GM19468 (cell line): ENCODE results near the gene EML6.
A peak's percentile ranks its signal among the peaks of the same experiment; 100 is the strongest.

Experiments used
- ATAC-seq: cut with Tn5 transposase; IDR thresholded peaks from one replicate; pipeline ENCODE4 v1.9.1; 2021; ENCODE audit warnings: mild to moderate bottlenecking, moderate library complexity, moderate number of reproducible peaks; ENCODE audit not compliant: unreplicated experiment; ENCODE audit errors: extremely low read depth

EML6 gene

DNA sequence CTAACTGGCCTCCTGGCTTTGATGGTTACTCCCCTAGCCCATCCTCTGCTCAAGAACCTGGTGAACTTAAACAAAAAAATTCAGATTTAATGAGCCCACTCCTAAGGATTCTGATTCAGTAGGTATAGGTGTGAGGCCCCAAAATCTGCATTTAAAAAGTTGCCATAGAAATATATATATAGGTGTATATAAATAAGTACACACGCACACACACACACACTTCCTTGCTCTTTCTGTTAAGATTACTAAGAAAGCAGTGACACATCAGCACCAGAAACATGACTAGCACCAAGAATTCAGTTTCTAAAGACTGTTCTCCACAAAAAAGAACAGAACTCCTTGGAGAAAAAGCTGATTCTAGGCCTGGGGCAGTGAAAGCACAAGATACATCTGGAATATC is 17.8 kb downstream of the EML6 start:
- ATAC-seq, result no peak

DNA sequence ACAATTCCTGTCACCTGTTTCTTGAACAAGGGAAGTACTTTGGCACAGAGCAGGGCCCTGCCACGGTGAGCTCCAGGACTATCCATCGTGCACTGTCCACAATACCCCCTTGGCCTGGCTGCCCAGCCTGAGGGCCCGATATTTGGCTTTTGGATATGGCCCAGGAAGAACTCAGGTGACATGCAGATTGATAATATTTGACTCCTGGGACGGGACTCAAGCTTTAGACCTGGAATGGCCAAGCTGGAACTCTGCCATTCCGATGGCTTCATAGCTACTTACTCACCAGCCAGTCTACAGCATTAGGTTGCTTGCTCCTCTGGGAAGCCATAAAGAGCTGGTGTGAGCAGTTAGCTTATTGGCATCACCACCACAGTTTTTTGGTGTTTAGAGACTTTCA is 26.6 kb downstream of the EML6 start:
- no peak for ATAC-seq

DNA sequence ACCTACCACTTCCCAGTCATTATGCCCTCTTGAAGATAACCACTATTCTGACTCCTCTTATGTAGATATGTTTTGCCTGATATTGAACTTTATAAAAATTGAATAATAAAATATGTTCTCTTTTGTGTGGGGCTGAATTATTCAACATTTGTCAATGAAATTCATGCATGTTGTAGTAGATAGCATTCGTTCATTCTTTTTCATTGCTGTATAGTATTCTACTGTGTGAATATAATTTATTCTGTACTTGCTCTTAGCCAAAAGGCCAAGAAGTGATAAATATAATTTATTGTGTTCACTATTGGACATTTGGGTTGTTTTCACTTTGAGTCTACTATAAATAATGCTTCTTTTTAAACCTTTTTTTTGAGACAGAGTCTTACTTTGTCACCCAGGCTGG is 29.0 kb downstream of the EML6 start:
- ATAC-seq, result no peak

DNA sequence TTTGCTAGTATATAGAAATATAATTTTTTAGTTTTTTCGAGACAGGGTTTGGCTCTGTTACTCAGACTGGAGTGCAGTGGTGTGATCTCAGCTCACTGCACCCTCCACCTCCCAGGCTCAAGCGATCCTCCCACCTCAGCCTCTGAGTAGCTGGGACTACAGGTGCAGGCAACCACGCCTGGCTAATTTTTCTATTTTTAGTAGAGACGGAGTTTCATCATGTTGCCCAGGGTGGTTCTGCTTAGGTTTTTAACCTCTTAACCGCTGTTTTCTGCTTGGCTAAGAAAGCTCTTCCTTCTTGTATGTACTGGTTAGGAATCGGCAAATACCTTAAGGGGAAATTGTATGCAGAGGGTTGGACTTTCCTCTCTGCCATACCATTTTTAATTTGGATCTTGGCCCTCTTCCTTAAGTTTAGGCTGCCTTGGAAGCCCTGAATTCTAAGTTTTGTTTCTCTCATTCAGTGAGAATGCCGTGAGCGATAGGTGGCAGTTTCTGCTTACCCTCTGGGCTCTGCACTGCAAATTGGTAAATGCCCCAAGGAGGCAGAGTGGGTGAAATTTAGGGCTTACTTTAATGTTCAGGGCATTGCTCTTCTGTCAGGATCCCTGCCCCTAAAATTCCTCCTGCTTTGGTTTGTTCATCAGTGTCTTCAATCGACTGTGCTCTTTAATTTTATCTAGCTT is 32.3 kb downstream of the EML6 start:
- peak; percentile 69 for ATAC-seq

DNA sequence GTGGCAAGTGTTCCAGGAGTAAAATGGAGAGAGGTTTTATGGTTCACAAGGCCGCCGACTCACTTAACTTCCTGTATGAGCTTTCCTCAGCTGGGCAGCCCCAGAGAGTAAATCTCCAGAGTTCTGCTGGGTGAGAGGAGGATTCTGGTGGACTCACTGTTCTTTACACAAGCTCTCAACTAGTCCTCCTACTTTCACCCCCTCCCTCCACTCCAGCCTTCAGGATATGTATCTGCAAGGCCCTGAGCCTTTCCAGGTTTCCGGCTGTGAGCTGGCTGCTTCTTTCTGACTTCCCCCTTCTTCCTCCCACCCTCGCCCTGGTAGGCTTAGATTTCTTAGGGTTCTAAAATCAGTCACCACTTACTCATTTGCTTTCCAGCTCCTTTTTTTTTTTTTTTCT is 34.0 kb downstream of the EML6 start:
- no peak for ATAC-seq

DNA sequence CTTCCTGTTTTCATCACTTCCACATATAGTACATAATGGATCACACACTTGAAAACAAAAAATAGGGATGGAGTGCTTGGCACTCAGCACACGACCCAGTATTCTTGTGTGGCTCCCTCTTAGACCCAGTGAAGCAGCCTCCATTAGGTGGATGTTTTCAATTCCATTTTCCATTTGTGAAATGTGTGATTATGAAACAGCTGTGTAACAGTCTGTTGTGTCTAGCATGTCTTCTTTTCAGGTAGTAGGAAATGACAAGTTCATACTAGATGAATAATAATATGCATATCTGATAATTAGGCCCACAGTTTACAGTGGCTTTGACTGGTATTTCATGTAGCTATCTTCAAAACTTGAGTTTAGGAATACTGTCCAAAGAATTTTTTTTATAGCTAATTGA is 35.5 kb downstream of the EML6 start:
- no peak for ATAC-seq

DNA sequence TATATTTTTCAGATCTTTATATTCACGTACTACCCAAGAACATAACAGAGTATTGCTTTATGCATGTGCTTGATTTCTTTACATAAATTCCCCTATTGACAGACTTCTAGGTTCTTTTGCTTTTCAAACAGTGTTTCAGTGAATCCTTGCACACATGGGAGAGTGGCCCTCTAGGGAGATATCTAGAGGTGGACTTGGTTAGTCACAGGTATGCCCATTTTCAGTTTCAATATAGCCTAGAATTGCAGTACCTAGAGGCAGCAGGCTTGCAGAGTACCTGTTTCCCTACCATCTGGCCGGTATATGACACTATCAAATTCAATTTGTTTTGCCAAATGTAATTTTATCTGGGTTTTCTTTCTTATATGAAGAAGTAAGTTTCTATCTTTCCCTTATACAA is 36.8 kb downstream of the EML6 start:
- no peak for ATAC-seq

DNA sequence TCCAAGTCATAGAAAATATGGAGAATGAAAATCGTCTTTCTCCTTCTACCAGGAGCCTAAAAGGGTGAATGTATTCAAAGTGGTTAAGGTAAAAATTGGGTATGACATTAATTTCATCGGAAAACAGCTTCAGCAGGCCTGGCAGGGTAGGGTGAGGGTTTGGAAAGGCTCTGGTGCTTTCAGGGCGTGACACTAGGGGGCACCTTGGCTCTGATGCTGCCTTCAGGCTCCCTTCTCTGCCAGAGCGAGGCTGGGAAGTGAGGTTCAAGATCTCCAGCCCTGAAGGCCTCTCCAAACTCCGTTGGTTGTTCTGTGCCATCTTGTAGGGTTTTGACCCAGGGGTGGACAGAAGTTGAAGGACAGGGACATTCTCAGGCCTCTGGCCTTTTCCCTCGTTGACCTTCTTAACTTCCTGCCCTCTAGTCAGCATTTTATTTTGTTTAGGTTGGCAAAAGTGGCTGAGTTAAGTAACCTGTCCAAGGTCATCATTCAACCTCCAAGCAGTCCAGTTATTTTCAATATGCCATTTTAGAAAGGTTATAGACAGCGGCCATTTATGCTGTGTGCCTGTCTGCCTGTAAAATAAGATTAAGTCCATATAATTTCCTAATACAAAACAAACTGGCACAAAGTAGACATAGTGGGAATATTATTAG is 40.3 kb downstream of the EML6 start:
- no peak for ATAC-seq

DNA sequence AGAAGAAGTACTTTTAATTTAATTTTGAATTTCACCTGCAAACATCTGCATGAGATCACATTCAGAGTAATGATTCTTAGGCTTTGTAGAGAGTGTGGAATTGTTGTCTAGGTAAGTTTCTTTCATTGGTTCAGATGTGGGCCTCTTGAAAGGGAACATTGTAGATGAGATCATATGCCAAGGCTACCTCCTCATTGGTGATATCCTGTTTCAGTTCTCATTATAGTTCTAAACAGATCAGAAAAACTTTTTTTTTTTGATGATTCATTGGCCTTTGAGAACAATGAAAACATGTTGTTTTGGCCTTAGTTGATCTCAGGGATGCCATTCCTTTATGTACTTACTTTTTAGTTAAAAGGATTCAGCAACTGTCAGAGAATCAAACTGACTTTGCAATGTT is 44.5 kb downstream of the EML6 start:
- no peak for ATAC-seq

DNA sequence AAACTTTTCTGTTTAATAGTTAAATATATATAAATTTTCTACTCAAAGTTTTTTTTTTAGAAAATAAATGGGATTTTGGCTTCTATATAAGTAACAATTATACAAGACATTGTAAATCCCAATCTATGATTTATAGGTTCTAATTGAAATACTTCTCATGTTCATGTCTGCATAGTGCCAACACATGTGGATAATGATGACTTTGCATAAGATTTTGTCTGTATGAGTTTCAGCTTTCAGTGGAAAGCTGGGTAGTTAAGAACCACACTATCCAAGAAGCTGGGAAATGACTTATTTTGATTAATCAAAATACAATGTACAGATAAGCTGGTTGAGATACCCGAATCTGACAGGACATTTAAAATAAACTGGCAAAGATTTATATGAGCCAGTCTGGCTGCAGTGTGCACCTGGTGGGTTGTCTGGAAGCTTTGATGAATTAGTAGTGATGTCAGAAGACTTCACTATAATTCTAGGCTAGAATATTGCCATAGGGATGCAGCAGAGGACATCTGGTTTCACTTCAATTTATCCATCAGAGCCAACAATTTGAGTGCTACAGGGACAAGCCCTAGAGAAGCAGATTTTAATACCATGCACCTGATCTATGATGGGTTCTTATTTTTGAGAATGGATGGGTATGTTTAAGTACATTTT is 45.4 kb downstream of the EML6 start:
- ATAC-seq, result no peak

DNA sequence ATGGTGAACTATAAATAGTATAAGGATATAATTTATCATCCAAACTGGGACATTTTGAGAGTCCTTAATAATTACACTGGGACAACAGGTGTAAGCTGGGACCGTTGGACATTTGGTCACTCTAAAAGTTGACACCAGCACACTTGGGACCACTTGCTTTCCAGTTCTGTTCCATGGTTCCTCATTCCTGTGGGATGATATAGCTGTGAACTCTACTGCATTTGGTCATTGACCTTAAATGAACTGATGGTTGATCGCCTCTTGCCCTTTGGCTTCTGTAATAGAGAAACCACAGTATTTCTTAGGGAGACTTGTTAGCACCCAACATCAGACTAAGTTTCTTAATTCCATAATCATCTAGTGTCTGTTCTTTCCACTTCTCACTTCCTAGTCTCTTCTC is 46.7 kb downstream of the EML6 start:
- ATAC-seq, result no peak

DNA sequence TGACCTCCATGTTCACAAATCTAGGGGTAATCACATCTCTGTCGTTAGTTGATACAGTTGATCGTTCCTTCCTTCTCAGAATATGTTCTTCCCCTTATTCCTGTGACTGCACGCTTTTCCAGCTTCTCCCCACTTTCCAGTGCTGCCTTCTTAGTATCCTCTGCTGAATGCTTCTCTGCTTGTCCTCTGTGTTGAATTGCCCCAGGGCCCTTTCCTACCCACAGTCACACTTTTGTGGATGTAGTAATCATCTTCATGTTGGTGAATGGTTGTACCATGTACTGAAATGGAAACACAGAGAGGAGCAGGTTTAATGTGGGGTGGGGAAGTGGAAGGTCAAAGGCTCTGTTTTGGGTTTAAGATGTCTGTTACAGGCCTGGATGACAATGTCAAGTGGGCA is 47.2 kb downstream of the EML6 start:
- no peak for ATAC-seq

DNA sequence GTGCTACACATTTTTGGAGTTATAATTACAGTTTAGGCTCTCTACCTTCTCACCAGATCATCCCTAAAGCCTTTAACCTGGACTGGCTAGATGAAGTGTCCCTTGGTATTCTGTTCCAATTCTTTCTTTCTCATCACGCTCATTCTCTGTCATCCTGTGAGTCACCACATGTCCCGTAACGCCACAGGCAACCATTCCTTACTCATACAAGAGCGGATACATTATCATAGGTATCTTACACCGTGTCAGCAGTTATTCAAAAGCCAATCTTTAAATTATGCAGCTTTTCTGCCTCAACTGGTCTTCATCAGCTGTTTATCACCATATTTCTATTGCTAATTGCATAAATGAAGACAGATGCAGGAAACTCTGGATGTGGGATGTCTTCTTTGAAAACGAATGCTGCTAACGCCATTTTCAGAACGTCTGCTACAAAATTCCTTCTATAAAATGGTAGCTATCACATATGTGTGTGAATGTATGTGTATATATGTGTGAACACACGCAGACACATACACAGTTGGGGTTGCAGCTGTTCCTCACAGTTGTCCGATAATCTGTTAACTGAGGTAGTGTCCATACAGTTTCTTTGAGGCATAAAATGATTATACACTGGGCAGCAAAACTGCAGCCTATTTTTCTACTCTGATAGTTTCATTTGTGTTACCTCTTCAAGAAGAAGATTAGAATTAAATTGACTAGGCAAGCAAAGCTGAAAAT is 47.9 kb downstream of the EML6 start:
- no peak for ATAC-seq

DNA sequence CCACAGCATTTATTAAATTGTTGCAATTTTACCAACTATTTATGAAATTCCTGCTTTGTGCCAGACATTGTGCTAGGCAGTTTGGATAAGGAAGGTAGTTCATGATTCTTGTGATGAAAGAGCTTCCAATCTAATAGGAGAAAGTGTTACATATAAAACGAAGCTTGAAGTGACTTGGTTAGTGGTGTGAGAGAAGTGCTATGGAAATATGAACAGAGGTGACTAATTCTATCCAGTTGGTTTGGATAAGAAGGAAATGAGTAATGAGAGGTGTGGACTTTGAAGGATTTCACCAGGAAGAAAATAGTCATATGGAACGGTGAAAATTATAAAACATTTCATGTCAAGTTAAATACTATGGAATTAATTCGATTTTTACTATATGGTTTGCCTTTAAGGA is 48.6 kb downstream of the EML6 start:
- ATAC-seq, result no peak

DNA sequence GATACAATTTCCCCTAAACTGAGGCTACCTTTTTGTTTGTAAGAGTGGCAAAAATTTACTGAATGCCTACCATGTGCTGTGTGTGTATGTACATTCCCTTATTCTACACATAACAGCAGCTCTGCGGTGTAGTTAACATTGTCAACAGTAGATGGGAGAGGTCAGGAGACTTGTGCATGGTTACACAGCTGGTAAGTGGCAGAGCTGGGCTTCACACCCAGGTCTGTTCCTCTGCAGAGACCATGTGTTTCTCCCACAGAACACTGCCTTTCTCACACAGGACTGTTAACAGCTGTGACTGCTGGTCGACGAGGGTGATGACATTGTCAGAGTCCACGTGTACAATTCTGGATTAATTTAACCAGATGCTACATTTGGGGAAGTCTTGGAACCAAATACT is 49.1 kb downstream of the EML6 start:
- no peak for ATAC-seq

DNA sequence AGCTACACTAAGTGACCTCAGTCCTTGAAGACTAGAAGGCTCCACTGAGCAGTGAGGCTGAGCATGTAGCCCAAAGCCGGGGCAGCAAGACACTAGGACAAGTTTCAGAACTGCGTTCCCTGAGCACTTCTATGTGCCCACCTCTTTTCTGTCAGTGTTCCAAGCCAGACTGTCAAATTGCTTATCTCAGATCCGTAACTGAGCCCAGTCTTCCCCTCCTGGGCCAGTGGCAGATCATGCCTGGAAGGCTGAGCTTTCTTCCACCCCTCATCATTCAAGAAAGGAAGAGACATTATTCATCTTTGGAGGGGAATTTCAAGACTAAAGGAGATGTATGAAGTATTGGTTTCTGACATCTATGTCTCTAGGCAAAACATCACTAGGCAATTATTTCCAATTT is 49.8 kb downstream of the EML6 start:
- no peak for ATAC-seq

DNA sequence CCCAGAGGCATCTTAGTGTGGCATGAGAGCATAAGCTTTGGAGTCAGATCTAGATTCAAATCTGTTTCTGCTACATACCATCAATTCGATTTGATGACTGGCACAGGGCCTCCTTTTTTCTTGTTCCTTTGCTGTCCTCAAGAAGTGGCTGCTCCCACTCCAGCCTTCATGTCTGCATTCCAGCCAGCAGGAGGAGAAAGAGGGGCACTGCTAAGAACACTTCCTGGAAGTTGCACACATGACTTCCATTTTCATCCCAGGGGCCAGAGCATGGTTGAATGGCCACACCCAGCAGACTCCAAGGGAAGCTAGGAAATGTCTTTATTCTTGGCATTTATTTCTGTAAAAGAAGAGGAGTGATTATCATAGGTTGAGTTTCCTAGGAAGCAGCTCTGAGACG is 50.4 kb downstream of the EML6 start:
- no peak for ATAC-seq

DNA sequence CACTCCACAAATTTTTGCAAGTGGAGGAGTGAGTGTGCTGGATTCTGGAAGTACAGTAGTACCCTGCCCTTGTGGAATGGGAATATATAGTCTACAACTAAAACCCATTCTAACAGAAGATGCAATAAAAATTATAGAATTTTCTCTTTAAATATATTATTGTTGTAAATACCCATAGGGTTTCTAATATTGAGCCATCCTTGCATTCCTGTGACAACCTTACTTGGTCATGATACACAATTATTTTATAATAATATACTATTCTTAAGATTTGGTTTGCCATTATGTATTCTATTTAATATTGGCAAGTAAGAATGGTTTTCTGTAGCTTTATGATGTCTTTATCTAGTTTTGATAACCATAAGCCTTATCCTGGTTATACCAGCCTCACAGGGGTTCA is 52.2 kb downstream of the EML6 start:
- no peak for ATAC-seq

DNA sequence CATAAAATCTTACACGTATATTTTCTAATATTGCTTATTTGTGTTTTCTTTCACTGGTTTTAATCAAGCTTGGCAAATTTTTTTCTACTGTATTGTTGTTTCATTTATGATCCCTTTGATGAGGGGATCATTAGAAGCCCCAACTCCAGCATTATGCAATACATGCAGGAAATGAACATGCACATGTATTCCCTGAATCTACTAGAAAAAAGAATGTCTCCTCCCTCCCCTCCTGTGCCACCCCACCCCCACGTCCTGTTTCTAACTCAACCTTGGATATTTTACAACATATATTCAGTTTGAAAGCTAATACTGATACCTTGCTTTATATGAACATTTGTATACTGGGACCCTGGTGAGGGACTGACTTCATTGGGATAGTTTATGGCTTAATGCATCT is 53.0 kb downstream of the EML6 start:
- ATAC-seq, result no peak

DNA sequence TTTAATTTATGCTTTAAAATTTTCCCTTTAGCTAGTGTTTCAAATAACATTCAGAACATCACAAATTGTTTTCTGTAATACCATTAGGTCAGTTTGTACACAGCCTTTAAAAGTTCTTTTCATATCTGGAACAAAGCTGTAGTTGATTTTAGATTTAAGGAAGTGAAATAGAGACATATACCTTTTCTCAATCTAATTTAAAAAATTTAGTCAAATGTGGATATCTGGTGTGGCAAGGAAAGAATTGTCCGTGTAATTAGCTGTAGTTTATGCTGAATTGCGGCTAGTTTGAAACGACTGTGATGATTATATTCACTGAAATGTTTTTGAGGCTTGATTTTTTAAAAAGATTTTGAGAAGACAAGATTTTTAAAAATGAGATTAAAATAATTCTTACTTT is 59.9 kb downstream of the EML6 start:
- ATAC-seq, result no peak

DNA sequence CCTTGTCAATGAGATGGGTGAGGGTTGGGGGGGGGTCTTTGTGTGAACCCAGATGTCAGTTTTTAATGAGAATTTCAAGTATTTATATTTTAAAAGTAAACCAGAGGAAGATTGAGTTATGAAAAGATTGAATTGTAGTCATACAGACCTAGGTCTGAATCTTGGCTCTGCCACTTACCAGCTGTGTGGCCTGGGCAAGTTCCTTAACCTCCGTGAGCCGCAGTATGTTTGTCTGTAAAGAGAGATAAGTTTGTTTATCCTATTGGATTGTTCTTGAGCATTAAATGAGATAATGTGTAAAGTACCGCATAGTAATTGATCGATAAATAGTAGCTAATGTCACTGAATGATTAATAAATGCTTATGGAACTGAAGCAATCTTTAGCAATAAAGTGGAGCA is 63.8 kb downstream of the EML6 start:
- no peak for ATAC-seq
